Vagina (tissue), 2 donors: ENCODE data around the gene SIK3. TPM values are rescaled to one million over a fixed set of nuclear protein-coding genes. Genes with fewer than 3 reads are reported as not detected.
A peak's percentile ranks its signal among the peaks of the same experiment; 100 is the strongest.

Experiments used
- DNase-seq, 2 donors: peaks; one replicate each; pipeline ENCODE4 v3.0.0-alpha.2; 2017; ENCODE audit errors: extremely low spot score in 2 of 2
- H3K27ac ChIP-seq: fragments of 200-600 bp; sonication (generic); one replicate; pipeline ENCODE4 v1.5.1; 2019
- H3K27me3 ChIP-seq: fragments of 200-600 bp; sonication (generic); one replicate; pipeline ENCODE4 v1.5.1; 2019
- H3K36me3 ChIP-seq, 2 donors: fragments of 200-600 bp; sonication (generic); one replicate each; pipeline ENCODE4 v1.5.1; 2017 to 2019
- H3K4me1 ChIP-seq: fragments of 200-600 bp; sonication (generic); one replicate; pipeline ENCODE4 v1.5.1; 2019
- H3K4me3 ChIP-seq, 2 donors: fragments of 200-600 bp; sonication (generic); 1 replicate in 1 of 2; 2 replicates in 1 of 2; pipeline ENCODE4 v1.5.1; 2016 to 2019
- H3K9me3 ChIP-seq: fragments of 200-600 bp; sonication (generic); one replicate; pipeline ENCODE4 v1.5.1; 2019
- POLR2A ChIP-seq, 2 donors: fragments of 450-650 bp; IDR thresholded peaks; one replicate each; pipeline ENCODE4 v1.6.1; 2017; ENCODE audit warnings: antibody characterized with exemption in 2 of 2, mild to moderate bottlenecking in 2 of 2, moderate library complexity in 2 of 2
- POLR2AphosphoS5 ChIP-seq, 2 donors: sonication (generic); formaldehyde crosslinking; IDR thresholded peaks; one replicate each; pipeline ENCODE4 v1.9.0; 2017; ENCODE audit warnings: antibody characterized with exemption in 2 of 2, mild to moderate bottlenecking in 2 of 2, low read depth in 1 of 2; ENCODE audit not compliant: insufficient read depth in 1 of 2
- intact Hi-C: fragments of 100-400 bp; cut with DNase I; formaldehyde crosslinking; loops from one replicate; pipeline ENCODE4 v1.15.1; 2023
- total RNA-seq: library from RNA; depleted of rRNA; stranded (reverse); fragments of >200 nt; gene quantifications from one replicate; pipeline ENCODE4 v1.2.3, GENCODE V29; 2016
- TF ChIP-seq, protein P1 (sequence below), 3 experiments: fragments of 450-650 bp in 2 of 3; fragments of 200-600 bp in 1 of 3; sonication (generic) in 1 of 3; IDR thresholded peaks; one replicate each; pipeline ENCODE4 v1.5.1; 2017 to 2019; ENCODE audit warnings: antibody characterized with exemption in 3 of 3, mild to moderate bottlenecking in 2 of 3, moderate library complexity in 2 of 3

The SIK3 gene
- 39.0 TPM for total RNA-seq

DNA sequence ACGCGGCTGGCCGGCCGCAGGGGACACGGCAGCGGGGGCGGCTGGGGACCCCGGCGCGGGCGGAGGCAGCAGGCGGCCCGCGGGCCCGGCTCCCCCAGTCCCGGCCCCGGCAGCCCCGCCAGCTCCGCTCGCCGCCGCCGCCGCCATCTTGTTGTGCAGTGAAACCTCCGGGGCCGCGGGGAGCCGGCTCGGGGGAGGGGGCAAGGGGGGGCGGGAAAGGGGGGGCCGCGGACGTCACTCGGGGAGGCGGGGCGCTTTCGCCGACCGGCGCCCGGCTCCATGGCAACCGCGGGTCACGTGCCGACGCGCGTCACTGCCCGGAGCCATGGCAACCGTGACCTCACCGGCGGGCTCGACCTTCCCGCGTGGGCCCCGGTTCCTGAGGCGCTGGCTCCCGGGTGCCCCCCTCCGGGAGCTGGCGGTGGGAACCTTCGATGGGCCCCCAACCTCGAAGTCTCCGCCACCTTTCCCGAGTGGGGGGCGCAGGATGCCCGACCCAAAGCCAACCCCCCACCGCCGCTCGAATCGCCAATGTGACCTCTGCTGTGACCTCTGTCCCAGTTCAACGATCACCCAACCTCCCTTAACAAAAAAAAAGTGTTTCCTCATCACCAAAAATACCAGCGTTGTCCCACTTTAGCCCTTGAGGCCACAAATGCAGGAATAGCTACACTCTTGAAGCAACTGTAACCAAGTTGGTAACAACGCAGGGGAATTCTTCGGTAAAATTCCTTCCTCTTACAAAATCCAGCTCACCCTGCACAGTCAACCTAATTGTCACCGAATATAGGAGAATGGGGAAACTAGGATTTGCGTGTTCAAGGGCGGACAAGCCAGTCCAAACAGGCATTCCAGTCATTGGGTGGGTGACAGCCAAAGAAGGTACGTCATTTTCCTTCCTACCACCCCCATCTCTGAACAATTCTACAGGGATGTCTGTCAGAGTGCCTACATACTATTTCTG, at the start of gene SIK3:
TSS of gene SIK3 (minus strand) at position 160 of the 964 bp plus-strand sequence. CDS start at position 147, 13 bp downstream.
- Histone ChIP-seq H3K36me3 (no peaks in the 10 kb centered on the region), H3K27ac (peak within 1 kb of the TSS; percentile 97), H3K4me3 (peak within 1 kb of the TSS; percentile 80 to 82), H3K4me1 (peaks cover 42% of the 10 kb centered on the region), H3K9me3 (no peaks in the 10 kb centered on the region), H3K27me3 (no peaks in the 10 kb centered on the region)
- intact Hi-C loops: no loop called here
- DNase-seq: peak; percentile 94 to 98
- peak in 1 of 2 donors; percentile 42 for TF ChIP-seq POLR2A (IDR thresholded peaks at IDR 0.05)
- TF ChIP-seq, protein P1, sequence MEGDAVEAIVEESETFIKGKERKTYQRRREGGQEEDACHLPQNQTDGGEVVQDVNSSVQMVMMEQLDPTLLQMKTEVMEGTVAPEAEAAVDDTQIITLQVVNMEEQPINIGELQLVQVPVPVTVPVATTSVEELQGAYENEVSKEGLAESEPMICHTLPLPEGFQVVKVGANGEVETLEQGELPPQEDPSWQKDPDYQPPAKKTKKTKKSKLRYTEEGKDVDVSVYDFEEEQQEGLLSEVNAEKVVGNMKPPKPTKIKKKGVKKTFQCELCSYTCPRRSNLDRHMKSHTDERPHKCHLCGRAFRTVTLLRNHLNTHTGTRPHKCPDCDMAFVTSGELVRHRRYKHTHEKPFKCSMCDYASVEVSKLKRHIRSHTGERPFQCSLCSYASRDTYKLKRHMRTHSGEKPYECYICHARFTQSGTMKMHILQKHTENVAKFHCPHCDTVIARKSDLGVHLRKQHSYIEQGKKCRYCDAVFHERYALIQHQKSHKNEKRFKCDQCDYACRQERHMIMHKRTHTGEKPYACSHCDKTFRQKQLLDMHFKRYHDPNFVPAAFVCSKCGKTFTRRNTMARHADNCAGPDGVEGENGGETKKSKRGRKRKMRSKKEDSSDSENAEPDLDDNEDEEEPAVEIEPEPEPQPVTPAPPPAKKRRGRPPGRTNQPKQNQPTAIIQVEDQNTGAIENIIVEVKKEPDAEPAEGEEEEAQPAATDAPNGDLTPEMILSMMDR (IDR thresholded peaks at IDR 0.05): peak; percentile 11 to 36 (median 31)
- TF ChIP-seq POLR2AphosphoS5 (IDR thresholded peaks at IDR 0.05; ENCODE audit: insufficient read depth in 1 of 2, low read depth in 1 of 2): peak; percentile 68 to 91

GRCh38 chr11:117146521-117146920, 48.3 kb upstream of the SIK3 start:
- Histone ChIP-seq H3K4me1 (peaks cover 54% of the 10 kb centered on the region), H3K27ac (no peak overlapping the region), H3K4me3 (no peak overlapping the region), H3K9me3 (no peaks in the 10 kb centered on the region), H3K27me3 (no peaks in the 10 kb centered on the region), H3K36me3 (no peaks in the 10 kb centered on the region)
- DNase-seq: no peak
- TF ChIP-seq POLR2AphosphoS5 (IDR thresholded peaks at IDR 0.05; ENCODE audit: insufficient read depth in 1 of 2, low read depth in 1 of 2) (no peak), POLR2A (IDR thresholded peaks at IDR 0.05) (no peak)
- TF ChIP-seq, protein P1 (IDR thresholded peaks at IDR 0.05): no peak
- intact Hi-C loops: no loop called here

DNA sequence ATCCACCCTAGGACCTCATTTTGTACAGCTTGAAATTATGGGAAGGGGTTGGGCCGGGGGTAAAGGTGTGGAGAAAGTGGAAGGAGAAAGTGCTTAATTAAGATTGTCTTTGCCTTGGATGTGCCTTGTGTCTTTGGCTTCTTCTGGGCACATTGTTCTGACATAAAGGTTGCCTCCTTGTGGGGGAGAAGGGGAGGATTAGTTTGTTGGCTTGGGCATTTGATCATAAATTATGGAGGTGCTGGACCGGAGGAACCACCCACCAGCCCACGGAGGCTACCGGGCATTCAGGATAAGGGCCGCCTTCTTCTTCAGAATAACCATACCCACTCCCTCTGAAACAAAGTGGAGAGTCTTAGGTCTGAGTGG, 47.1 kb upstream of the SIK3 start:
- no peaks in the 10 kb centered on the region for H3K9me3 ChIP-seq
- TF ChIP-seq, protein P1 (IDR thresholded peaks at IDR 0.05): no peak
- no peak for TF ChIP-seq POLR2A (IDR thresholded peaks at IDR 0.05)
- no peak for TF ChIP-seq POLR2AphosphoS5 (IDR thresholded peaks at IDR 0.05; ENCODE audit: insufficient read depth in 1 of 2, low read depth in 1 of 2)
- H3K27me3 ChIP-seq: no peaks in the 10 kb centered on the region
- peak overlapping the region; percentile 81 to 88 for H3K4me3 ChIP-seq
- no peak for DNase-seq
- no peaks in the 10 kb centered on the region for H3K36me3 ChIP-seq
- H3K4me1 ChIP-seq: peaks cover 49% of the 10 kb centered on the region
- intact Hi-C loops: no loop called here
- H3K27ac ChIP-seq: peak overlapping the region; percentile 90

GRCh38 chr11:117144477-117145392, 46.5 kb upstream of the SIK3 start:
- TF ChIP-seq POLR2AphosphoS5 (IDR thresholded peaks at IDR 0.05; ENCODE audit: insufficient read depth in 1 of 2, low read depth in 1 of 2) (no peak), POLR2A (IDR thresholded peaks at IDR 0.05) (no peak)
- TF ChIP-seq, protein P1 (IDR thresholded peaks at IDR 0.05): no peak
- H3K9me3 ChIP-seq: no peaks in the 10 kb centered on the region
- H3K27me3 ChIP-seq: no peaks in the 10 kb centered on the region
- H3K4me3 ChIP-seq: peak overlapping the region; percentile 81 to 88
- peaks cover 44% of the 10 kb centered on the region for H3K4me1 ChIP-seq
- H3K36me3 ChIP-seq: no peaks in the 10 kb centered on the region
- H3K27ac ChIP-seq: peak overlapping the region; percentile 90
- intact Hi-C loops: no loop called here
- DNase-seq: no peak
